Right renal cortex interstitium (tissue), 3 donors: Measurements from ENCODE around the gene CDS1. TPM values are rescaled to one million over a fixed set of nuclear protein-coding genes. Genes with fewer than 3 reads are reported as not detected.

Source experiments
- DNase-seq, 3 donors: peaks; one replicate each; pipeline ENCODE4 v3.0.0-alpha.2; 2013; ENCODE audit warnings: low read depth in 3 of 3, low spot score in 2 of 3
- polyA plus RNA-seq, 3 donors: library from polyadenylated mRNA; unstranded; fragments of 120-200 nt; gene quantifications; one replicate each; pipeline ENCODE4 v1.2.1, GENCODE V29; 2013; ENCODE audit not compliant: insufficient read length in 3 of 3

The CDS1 gene
- polyA plus RNA-seq, 3 donors, result 29.0 to 30.8 (median 29.2) TPM

DNA sequence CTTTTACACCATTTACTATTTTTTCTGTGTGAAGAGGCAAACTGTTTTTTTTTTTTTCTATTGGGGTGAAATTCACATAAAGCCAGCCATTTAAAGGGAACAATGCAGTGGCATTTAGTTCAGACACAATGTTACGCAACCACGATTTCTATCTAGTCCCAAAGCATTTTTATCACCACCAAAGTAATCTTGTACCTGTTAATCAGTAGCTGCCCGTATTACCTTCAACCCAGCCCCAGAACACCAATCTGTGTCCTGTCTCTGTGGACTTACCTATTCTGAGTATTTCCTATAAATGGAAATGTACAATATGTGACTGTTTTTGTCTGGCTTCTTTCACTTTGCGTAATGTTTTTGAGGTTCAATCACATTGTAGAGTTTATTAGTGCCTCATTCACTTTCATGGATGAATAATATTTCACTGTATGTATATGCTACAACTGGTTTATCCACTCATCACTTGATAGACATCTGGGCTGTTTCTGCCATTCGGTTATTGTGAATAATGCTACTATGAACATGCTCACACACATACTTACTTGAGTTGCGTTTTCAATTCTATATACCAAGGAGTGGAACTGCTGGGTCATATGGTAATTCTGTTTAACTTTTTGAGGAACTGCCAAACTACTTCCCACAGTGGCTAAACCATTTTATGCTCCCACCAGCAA, 116.2 kb downstream of the CDS1 start:
- DNase-seq, result no peak

Other genes with a start within 250 kb of the CDS1 start
- gene NKX6-1, start 83.8 kb upstream of the CDS1 start, polyA plus RNA-seq, result under 1 TPM; 0.06 to 0.08 (median 0.07) TPM